Measurements from ENCODE around the gene CAPNS1. TPM values are rescaled to one million over a fixed set of nuclear protein-coding genes. Genes with fewer than 3 reads are reported as not detected.
A peak's percentile ranks its signal among the peaks of the same experiment; 100 is the strongest.
"Not testable (repeated sequence)": the region's sequence is repeated elsewhere in the genome, so short reads cannot be mapped to it uniquely, and the experiment has no call there.

The CAPNS1 gene
- polyA plus RNA-seq, 3 donors = 236 to 719 (median 679) TPM

DNA sequence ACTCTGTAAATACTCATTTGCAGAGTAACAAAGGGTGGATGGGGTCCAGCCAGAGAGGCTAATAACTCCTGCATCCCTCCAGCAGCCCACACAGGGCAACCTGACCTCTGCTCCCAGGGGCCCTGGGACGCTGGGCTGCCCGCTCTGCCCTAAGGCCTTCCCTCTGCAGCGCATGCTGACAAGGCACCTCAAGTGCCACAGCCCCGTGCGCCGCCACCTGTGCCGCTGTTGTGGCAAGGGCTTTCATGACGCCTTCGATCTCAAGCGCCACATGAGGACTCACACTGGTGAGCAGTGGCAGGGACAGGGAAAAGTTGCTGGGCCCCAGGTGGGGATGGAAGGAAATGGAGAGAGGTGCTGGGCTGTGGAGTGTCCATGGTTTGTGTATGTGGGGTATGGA is 27.2 kb upstream of the CAPNS1 start:
- 96 to 98% (median 96%) methylated on average over 10 of the region's 10 CpGs for WGBS, 3 donors

DNA sequence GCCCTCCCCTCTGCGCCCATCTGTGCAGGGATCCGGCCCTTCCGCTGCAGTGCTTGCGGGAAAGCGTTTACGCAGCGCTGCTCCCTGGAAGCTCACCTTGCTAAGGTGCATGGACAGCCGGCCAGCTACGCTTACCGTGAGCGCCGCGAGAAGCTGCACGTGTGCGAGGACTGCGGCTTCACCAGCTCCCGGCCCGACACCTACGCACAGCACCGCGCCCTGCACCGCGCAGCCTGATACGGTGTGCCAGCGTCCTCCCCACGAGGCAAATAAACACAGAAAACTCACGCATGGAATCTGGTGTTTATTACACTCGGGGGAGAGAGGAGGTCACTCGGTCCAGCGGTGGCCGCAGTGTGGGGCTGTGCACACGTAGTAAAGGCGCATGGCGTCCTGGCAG is 26.4 kb upstream of the CAPNS1 start:
- WGBS, 3 donors = 85 to 91% (median 89%) methylated on average over 34 of the region's 34 CpGs
- no peak overlapping the region for H3K27ac ChIP-seq (ENCODE audit: low read depth, low read length)

More for the DNA sequence above, 27.2 kb upstream of the CAPNS1 start:
- H3K27ac ChIP-seq (ENCODE audit: low read depth, low read length) = no peak overlapping the region

GRCh38 chr19:36113894-36114720 is 25.8 kb upstream of the CAPNS1 start:
- WGBS, 3 donors = 3 to 12% (median 10%) methylated on average over 48 of the region's 48 CpGs
- H3K27ac ChIP-seq (ENCODE audit: low read depth, low read length) = peak overlapping the region; percentile 13

- WGBS, 3 donors = 0% methylated on average over 60 of the region's 60 CpGs
These were observed 25.0 kb upstream of the CAPNS1 start, which contains the start of gene POLR2I for GRCh38 chr19:36114721-36115452. Gene POLR2I (minus strand): TSS chr19:36114875. CDS start chr19:36114856, 19 bp downstream.

DNA sequence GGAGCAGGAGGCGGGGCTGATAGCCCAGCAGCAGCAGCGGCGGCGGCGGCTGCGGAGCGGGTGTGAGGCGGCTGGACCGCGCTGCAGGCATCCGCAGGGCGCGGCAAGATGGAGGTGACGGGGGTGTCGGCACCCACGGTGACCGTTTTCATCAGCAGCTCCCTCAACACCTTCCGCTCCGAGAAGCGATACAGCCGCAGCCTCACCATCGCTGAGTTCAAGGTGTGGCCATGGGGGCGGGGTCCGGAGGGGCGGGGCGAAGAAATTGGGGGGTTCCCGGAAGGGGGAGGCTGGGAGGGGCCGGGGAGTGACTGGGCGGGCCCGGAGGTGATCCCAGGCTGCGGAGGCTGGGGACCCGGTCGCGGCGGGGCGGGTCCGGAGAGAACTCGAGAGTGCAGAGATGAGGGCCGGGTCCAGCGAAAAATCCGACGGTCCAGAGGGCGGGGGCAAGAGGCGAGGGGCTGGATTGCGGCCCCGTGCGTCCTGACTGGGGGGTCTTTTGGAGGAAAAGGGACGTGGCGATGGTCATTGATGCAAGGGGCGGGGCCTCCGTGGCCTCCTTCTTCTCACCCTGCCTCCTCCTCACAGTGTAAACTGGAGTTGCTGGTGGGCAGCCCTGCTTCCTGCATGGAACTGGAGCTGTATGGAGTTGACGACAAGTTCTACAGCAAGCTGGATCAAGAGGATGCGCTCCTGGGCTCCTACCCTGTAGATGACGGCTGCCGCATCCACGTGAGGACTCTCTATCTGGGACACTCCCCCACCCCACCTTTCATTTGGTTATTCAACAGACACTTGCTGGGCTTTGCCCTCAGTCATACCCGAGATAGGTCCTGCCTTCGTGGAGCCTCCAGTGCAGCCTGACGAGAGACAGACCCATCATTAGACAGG is 24.2 kb upstream of the CAPNS1 start, which contains the start of gene TBCB:
Gene TBCB (plus strand): TSS at position 16 of the 891 bp plus-strand sequence. CDS start 93 bp downstream, at position 109.
- H3K27ac ChIP-seq (ENCODE audit: low read depth, low read length) = peak within 1 kb of the TSS; percentile 13
- WGBS, 3 donors = 5 to 7% (median 5%) methylated on average over 48 to 59 of the region's 59 CpGs

More at GRCh38 chr19:36114721-36115452, 25.0 kb upstream of the CAPNS1 start, which contains the start of gene POLR2I:
- H3K27ac ChIP-seq (ENCODE audit: low read depth, low read length) = peak within 1 kb of the TSS; percentile 13

DNA sequence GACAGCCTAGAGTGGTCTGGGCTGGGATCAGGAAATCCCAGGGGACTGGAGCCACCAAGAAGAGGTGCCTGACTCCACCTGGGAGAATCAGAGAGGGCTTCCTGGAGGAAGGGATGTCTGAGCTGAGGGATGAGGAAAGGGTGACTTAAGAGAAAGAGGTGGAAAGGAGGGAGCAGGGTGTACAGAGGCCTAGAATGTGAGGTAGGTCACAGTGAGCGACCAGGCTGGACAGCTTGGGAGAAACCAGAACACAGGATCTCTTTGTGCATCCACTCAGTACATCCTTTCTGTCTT is 23.6 kb upstream of the CAPNS1 start:
- WGBS, 3 donors = 94 to 100% (median 97%) methylated on average over 1 of the region's 1 CpG
- H3K27ac ChIP-seq (ENCODE audit: low read depth, low read length) = no peak overlapping the region

- WGBS, 3 donors = 89 to 91% (median 89%) methylated on average over 25 to 26 of the region's 26 CpGs
These were observed 19.5 kb upstream of the CAPNS1 start for GRCh38 chr19:36120092-36120983.

DNA sequence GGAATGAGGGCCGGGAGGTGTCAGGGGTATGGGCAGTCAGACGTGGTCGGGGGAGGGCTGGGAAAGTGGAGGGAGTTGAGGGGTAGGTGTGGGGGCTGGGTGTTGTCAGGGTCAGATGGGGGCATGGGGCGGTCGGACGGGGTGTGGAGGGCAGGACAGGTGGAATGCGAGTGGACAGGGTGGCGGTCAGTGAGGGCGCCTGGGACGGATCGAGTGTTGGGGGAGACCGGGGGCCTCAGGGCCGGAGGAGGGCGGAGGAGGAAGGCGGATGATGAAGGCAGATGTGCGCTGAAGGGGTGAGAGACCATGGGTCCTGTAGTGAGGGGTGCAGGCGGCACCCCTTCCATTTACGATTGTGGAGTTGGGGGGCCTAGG is 18.9 kb upstream of the CAPNS1 start:
- WGBS, 3 donors = 90 to 96% (median 94%) methylated on average over 16 to 18 of the region's 18 CpGs
- no peak overlapping the region for H3K27ac ChIP-seq (ENCODE audit: low read depth, low read length)

More at GRCh38 chr19:36120092-36120983, 19.5 kb upstream of the CAPNS1 start:
- H3K27ac ChIP-seq (ENCODE audit: low read depth, low read length) = no peak overlapping the region

DNA sequence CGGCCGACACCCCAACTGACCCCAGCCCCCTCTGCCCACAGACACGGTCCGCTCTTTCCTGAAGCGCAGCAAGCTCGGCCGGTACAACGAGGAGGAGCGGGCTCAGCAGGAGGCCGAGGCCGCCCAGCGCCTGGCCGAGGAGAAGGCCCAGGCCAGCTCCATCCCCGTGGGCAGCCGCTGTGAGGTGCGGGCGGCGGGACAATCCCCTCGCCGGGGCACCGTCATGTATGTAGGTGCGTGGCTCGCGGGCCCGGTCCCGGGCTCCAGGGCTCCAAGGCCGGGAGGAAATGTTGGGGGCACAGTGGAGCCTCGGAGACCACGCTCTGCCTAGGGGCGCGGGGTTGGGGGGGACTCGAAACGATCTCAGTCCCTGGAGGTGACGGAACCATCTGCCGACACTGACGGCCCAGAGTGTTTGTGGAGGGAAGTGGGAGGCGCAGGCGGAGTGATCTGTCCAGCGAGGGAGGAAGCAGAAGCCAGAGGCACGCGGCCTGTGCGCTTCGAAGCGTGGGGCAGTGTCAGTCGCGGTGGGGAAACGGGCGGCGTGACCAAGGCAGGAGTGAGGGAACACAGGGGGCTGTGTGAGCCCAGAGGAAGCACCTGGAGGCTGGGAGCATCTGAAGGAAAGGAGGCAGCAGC is 18.3 kb upstream of the CAPNS1 start:
- H3K27ac ChIP-seq (ENCODE audit: low read depth, low read length) = no peak overlapping the region
- WGBS, 3 donors = 84 to 88% (median 87%) methylated on average over 47 to 49 of the region's 49 CpGs

DNA sequence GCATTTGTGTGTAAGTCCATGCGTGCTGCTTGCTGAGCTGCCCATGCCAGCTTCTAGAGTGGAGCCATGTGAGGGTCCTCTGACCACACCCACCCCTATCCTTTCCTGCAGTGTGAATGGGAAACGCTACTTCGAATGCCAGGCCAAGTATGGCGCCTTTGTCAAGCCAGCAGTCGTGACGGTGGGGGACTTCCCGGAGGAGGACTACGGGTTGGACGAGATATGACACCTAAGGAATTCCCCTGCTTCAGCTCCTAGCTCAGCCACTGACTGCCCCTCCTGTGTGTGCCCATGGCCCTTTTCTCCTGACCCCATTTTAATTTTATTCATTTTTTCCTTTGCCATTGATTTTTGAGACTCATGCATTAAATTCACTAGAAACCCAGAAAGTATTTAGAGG is 14.3 kb upstream of the CAPNS1 start:
- WGBS, 3 donors = 84 to 92% (median 86%) methylated on average over 9 of the region's 9 CpGs
- no peak overlapping the region for H3K27ac ChIP-seq (ENCODE audit: low read depth, low read length)

DNA sequence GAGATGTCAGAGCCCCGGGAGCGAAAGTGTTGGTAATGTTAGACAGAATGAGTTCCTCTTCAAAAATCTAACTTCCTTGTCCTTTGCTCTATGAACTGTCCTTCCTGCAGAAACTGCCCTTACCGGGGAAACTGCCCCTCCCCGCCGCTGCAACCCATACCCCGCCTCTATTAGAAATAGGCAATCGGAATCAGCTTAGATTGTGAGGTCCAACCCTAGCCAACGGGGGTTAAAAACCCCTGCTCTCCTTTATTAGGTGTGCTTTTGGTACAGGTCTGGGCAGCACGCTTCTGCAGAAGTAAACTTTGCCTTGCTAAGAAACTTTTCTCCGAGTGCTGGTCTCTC is 11.5 kb upstream of the CAPNS1 start:
- 13 to 15% (median 13%) methylated on average over 10 of the region's 10 CpGs for WGBS, 3 donors

DNA sequence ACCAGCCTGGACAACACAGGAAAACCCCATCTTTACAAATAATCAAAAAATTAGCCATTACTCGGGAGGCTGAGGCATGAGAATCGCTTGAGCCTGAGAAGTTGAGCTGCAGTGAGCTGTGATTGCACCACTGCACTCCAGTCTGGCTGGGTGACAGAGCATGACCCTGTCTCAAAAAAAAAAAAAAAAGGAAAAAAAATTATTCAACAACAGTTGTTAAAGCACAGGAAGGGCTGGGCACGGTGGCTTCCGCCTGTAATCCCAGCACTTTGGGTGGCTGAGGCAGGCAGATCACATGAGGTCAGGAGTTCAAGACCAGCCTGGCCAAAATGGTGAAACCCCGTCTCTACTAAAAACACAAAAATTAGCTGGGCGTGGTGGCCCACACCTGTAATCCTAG is 8.6 kb upstream of the CAPNS1 start:
- WGBS, 3 donors = 45 to 72% (median 49%) methylated on average over 6 of the region's 6 CpGs

More for the DNA sequence above, 11.5 kb upstream of the CAPNS1 start:
- H3K27ac ChIP-seq (ENCODE audit: low read depth, low read length) = peak overlapping the region; percentile 48

GRCh38 chr19:36134867-36135266 is 5.0 kb upstream of the CAPNS1 start:
- 84 to 94% (median 92%) methylated on average over 4 of the region's 4 CpGs for WGBS, 3 donors
- H3K27ac ChIP-seq (ENCODE audit: low read depth, low read length) = not testable (repeated sequence)

More for the DNA sequence above, 8.6 kb upstream of the CAPNS1 start:
- H3K27ac ChIP-seq (ENCODE audit: low read depth, low read length) = peak overlapping the region; percentile 12

DNA sequence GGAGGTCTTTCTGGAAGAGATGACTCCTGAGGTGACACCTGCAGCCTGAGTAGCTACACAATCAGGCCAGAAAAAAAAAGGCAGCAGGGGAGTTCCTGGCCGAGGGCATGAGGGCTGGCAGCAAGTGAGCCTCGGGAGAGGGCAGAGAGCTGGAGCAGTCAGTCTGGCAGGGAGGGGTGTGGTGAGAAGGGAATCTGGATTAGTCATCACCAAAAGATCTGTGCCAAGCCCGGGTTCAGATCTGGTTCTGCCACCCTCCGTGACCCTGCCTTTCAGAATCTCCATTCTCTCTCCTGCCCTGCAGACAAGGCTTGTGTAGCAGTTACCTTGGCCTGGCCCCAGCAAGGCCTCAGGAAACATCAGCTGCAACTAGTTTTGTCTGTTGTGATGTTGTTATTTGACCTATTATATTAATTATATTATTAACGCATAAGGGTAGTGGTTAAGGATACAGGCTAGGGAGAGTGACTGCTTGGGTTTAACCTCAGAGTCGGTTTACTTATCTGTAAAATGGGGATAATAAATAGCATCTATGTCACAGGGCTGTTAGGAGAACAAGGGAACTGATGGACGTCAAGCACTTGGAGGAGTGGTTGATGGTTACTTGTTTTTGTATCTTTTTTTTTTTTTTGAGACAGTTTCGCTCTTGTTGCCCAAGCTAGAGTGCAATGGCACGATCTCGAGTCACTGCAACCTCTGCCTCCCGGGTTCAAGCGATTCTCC is 2.7 kb upstream of the CAPNS1 start:
- WGBS, 3 donors = 59 to 73% (median 65%) methylated on average over 12 of the region's 12 CpGs
- H3K27ac ChIP-seq (ENCODE audit: low read depth, low read length) = no peak overlapping the region

- WGBS, 3 donors = 59 to 67% (median 64%) methylated on average over 7 of the region's 7 CpGs
- H3K27ac ChIP-seq (ENCODE audit: low read depth, low read length) = no peak overlapping the region
These were observed 770 bp upstream of the CAPNS1 start for GRCh38 chr19:36139120-36139472.

DNA sequence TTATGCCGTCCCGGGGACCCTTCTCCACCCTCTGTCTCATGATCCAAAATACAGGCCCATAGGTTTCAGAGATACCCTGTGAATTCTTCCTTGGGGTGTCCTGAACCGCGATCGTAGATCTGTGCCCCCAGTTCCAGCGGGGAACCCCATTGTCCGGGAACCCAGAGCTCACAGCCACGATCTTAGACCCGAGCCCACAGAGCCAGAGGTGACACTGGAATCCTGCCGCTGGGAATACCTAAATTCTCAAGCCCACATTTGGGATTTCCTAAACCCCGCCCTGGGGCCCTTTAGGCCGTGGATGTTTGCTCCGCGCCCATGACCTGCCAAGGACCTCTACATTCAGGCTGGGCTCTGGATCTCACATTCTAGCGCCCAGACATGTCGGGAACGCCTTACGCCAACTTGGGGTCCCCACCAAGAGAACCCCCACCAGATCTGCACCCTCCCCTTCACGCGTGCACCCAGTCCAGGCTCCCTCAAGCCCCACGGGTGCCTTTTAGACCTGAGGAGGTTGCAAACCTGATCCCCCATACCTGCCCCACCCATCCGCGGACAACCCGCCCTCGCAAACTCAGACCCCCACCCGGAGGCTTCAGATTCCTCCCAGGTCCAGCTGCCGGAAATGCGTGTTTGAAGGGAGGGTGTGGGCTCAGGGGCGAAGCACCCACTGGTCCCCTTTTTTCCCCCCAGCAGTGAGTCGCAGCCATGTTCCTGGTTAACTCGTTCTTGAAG is 605 bp downstream of the CAPNS1 start:
- H3K27ac ChIP-seq (ENCODE audit: low read depth, low read length) = peak overlapping the region; percentile 99
- 0 to 1% (median 0%) methylated on average over 29 to 31 of the region's 31 CpGs for WGBS, 3 donors
